SKM-1 treated with dmso at 0.1 percent for 144 hours (cell line): ENCODE results near the gene C1orf116.

Source experiments
- DNase-seq: peaks from one replicate; lab custom pipeline; 2025; ENCODE audit not compliant: unreplicated experiment; lab: John Stamatoyannopoulos, UW

Gene C1orf116

GRCh38 chr1:207000651-207001291, 31.8 kb downstream of the C1orf116 start:
- DNase-seq: no peak

GRCh38 chr1:206998816-206999215, 33.7 kb downstream of the C1orf116 start:
- DNase-seq: no peak

GRCh38 chr1:206992790-206993189, 39.8 kb downstream of the C1orf116 start:
- no peak for DNase-seq

- DNase-seq: no peak
Observed at GRCh38 chr1:206987873-206988272, 44.7 kb downstream of the C1orf116 start.

GRCh38 chr1:206986885-206987284, 45.7 kb downstream of the C1orf116 start:
- DNase-seq: no peak

- no peak for DNase-seq
Observed at GRCh38 chr1:206986402-206986801, 46.2 kb downstream of the C1orf116 start.

- no peak for DNase-seq
Observed at GRCh38 chr1:206985162-206985749, 47.3 kb downstream of the C1orf116 start.

GRCh38 chr1:206982216-206982615, 50.3 kb downstream of the C1orf116 start:
- DNase-seq: peak; percentile 69

GRCh38 chr1:206979379-206980043, 53.0 kb downstream of the C1orf116 start:
- DNase-seq: peak; percentile 29

- no peak for DNase-seq
Observed at GRCh38 chr1:206978259-206978658, 54.3 kb downstream of the C1orf116 start.

GRCh38 chr1:206975306-206975705, 57.2 kb downstream of the C1orf116 start:
- no peak for DNase-seq

GRCh38 chr1:206974140-206974539, 58.4 kb downstream of the C1orf116 start:
- DNase-seq: no peak

- DNase-seq: no peak
Observed at GRCh38 chr1:206972728-206973127, 59.8 kb downstream of the C1orf116 start.

GRCh38 chr1:206971029-206971655, 61.4 kb downstream of the C1orf116 start:
- DNase-seq: peak; percentile 74

- DNase-seq: no peak
Observed at GRCh38 chr1:206970446-206970845, 62.1 kb downstream of the C1orf116 start, which contains the start of gene FCAMR. FCAMR (minus strand) TSS chr1:206970460; CDS start chr1:206970125, 335 bp downstream.

- no peak for DNase-seq
Observed at GRCh38 chr1:206969090-206969489, 63.5 kb downstream of the C1orf116 start.
